ENCODE data around the gene CRACDL.
A peak's percentile ranks its signal among the peaks of the same experiment; 100 is the strongest.

CRACDL gene

DNA sequence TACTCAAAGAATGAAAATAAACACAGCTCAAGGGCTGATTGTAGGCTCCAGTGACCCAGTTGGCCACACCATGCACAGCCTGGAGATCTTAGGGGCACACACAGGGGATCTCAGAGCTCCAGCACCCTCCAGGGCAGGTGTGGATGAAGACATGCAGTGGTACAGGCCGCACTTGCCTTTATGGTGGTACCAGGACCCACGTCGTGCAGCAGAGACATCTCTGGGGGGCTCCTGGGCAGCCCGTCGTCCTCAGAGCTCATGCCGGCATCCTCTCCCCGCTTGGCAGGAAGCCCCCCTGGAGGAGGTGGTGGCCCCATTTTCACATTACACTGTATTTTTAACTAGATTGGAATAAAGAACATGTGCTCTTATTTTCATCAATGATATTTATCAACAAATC, 103.9 kb downstream of the CRACDL start:
- no peak overlapping the region for H3K4me3 Mint-ChIP-seq
- no peaks in the 10 kb centered on the region for H3K9me3 Mint-ChIP-seq
- H3K27me3 Mint-ChIP-seq, result no peaks in the 10 kb centered on the region
- H3K4me1 Mint-ChIP-seq, result peaks cover 57% of the 10 kb centered on the region
- no peak overlapping the region for H3K27ac Mint-ChIP-seq
- no peaks in the 10 kb centered on the region for H3K36me3 Mint-ChIP-seq

DNA sequence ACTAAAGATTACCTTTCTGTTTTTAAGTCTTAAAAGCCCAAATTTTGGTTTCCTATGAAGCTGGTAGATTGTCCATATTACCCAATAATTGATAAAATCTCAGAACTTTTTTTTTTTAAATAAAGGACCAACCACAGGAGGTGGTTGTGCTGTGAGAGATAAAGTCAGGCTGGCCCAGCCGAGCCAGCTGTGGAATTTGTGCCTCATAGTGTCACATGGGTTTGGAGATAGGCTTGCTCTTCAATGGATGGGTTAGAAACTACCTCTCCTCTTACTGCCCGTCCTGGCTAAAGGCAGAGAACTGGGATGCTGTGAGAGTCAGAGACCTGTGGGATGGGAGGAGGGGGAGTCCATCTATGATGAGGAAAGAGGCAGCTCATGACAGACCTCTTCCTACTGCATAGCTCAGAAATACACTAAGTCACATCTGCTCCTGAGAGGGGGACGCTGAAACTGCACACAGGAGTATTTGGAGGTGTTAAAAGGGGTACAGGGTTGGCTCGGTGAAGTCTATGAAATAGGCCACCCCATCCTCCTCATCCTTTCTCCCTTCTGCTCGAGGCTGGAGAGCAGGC, 105.4 kb downstream of the CRACDL start:
- H3K27me3 Mint-ChIP-seq, result no peaks in the 10 kb centered on the region
- no peaks in the 10 kb centered on the region for H3K36me3 Mint-ChIP-seq
- H3K27ac Mint-ChIP-seq, result no peak overlapping the region
- H3K4me1 Mint-ChIP-seq, result peaks cover 49% of the 10 kb centered on the region
- no peaks in the 10 kb centered on the region for H3K9me3 Mint-ChIP-seq
- H3K4me3 Mint-ChIP-seq, result no peak overlapping the region

DNA sequence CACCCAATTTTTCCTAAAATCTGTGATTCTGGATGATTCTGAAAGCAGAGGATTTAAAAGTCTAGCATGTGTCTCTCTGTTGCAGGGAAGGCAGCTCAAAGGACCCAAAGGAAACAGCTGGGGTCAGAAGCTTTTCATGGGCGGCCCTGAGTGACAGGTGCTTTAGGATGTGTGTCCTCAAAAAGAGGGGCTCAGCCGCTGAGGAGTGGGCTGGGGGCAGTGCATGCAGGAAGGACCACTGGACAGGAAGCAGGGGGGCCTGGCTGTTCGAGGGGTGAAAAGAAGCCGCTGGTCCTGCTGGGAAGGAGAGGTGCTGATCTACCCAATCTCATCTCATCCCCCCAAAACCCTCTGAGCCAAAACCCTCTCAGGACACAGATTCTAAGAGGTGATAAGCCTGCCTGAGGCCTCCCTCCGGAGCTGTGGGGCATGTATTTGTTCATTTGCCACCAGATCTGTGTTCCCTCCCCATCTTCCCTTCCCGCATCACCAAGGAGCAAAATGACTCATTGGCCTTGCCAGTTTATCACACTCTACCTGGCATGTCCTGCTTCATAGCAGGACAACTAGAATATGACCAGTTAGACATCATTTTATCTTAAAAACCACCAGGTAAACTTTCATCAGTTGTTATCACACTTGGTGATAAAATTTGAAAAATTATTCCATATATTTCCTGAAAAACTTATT, 106.3 kb downstream of the CRACDL start:
- Mint-ChIP-seq H3K9me3 (no peaks in the 10 kb centered on the region), H3K4me3 (no peak overlapping the region), H3K36me3 (no peaks in the 10 kb centered on the region), H3K4me1 (peaks cover 42% of the 10 kb centered on the region), H3K27me3 (no peaks in the 10 kb centered on the region), H3K27ac (peak overlapping the region; percentile 62)

DNA sequence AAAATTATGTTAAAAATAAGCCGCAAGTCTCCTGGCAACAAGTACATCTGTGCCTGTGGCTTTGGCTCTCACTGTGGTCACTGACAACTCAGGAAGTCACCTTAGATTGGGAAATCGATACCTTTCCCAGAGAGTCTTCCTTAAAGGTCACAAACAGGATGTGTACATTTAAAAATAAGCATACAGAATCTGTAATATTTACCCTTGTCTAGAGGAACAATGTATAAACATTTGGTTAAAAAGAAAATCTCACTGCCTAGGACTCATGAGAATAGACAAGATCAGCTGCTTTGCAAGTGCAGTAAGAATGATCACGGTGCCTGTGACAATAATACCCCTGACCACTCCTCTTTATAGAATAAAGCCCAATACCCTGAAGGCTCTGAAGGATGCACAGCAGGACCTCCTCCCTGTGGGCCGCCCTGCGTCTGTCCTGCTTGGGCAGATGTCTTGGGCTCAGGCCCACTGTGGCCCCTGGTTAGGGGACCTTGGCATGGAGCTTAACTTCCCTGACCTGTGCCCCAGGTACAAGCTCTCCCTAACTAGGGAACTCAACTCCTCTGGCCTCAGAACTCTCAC, 107.1 kb downstream of the CRACDL start:
- H3K4me1 Mint-ChIP-seq, result peaks cover 46% of the 10 kb centered on the region
- no peak overlapping the region for H3K27ac Mint-ChIP-seq
- no peaks in the 10 kb centered on the region for H3K9me3 Mint-ChIP-seq
- peak overlapping the region; percentile 30 for H3K4me3 Mint-ChIP-seq
- H3K36me3 Mint-ChIP-seq, result no peaks in the 10 kb centered on the region
- no peaks in the 10 kb centered on the region for H3K27me3 Mint-ChIP-seq

DNA sequence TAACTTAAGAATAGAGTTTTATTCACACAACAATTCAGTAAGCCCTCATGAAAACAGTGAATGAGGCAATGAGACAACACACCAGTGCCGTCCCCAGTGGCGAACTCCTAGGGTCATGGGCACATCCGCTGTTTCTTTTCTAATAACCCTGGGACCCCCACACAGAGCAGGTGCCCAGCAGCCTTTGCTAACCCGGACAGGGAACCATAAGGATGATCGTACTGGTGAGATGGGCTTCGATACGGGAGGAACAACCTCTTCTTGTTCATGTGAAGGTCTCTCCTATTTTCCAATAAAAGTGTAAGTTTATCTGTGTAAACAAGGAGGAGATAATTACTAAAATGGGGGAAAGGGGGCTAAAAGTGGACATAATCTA, 107.7 kb downstream of the CRACDL start:
- no peaks in the 10 kb centered on the region for H3K36me3 Mint-ChIP-seq
- H3K9me3 Mint-ChIP-seq, result no peaks in the 10 kb centered on the region
- no peaks in the 10 kb centered on the region for H3K27me3 Mint-ChIP-seq
- H3K4me1 Mint-ChIP-seq, result peaks cover 46% of the 10 kb centered on the region
- H3K4me3 Mint-ChIP-seq, result peak overlapping the region; percentile 30
- H3K27ac Mint-ChIP-seq, result peak overlapping the region; percentile 41

DNA sequence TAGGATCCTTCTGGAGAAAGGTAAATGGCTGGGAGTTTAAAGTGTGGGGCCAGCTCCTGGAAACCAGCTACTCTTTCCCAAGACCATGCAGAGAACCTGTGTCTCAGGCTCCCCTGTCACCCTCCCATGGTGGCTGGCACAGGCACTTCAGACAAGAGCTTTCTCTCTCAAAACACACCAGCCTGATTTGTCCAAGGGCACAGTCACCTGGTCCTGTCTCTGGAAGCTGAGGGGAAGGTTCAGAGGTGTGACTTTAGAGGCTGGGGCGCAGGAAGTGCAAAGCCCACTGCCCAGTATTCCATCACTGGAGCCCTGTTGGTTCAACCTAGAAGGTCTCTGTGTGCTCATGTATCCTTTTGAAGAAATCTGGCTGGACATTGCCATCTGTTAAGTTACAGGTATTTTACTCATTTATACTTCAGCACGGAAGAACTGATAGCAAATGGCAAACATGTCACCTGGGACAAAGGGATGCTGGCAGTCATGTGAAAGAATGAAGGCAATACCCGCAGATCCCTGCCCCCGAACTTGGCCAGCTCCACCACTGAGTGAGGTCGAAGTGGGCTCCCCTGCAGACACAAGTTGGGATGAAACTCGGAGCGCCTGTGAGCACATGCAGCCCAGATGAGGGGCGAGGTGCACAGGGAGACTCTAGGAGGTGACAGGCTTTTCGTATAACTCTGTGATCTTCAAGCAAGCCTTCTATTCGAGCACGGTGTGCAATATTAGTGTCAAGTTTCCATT, 108.2 kb downstream of the CRACDL start:
- Mint-ChIP-seq H3K36me3 (no peaks in the 10 kb centered on the region), H3K4me3 (no peak overlapping the region), H3K27ac (no peak overlapping the region), H3K9me3 (no peaks in the 10 kb centered on the region), H3K4me1 (peaks cover 46% of the 10 kb centered on the region), H3K27me3 (no peaks in the 10 kb centered on the region)

DNA sequence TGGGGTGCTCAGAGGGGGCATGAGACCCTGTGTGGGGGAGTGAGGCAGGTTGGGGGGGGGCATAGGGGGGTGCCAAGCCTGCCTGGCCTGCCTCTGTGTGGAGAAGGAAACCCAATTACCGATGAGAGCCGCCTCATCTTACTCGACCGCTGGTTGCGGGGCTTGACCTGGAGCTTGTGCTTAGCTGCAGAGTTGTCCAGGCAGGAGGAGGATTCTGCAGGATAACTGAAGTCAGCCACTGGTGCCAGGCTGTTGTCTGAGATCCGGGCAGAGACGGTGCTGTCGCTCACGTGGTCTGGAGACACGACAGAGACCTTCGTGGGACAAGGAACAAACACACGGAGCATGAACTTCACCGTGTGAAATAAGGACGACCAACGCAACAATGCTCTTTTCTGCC, 109.2 kb downstream of the CRACDL start:
- Mint-ChIP-seq H3K9me3 (no peaks in the 10 kb centered on the region), H3K4me1 (peaks cover 44% of the 10 kb centered on the region), H3K27ac (no peak overlapping the region), H3K36me3 (no peaks in the 10 kb centered on the region), H3K27me3 (no peaks in the 10 kb centered on the region), H3K4me3 (no peak overlapping the region)

DNA sequence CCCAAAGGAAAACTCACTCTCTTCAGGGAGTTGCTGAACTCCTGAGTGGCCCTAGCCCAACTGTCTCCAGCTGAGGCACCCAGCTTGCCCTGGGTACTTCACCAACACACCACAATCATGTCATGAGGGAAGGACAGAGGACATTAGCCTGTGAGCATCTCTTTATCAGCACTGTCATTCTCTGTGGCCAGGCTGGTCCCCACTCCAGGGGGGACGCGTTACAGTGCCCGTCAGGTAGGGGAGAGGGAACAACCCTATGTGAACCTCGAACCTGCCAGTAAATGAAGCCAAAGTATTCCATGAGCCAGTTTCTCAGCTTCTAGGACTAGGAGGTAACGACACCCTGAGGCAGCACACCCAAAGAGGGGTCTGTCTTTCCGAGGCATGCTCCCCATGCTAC, 110.2 kb downstream of the CRACDL start:
- H3K9me3 Mint-ChIP-seq, result no peaks in the 10 kb centered on the region
- no peak overlapping the region for H3K4me3 Mint-ChIP-seq
- no peaks in the 10 kb centered on the region for H3K36me3 Mint-ChIP-seq
- no peak overlapping the region for H3K27ac Mint-ChIP-seq
- H3K4me1 Mint-ChIP-seq, result peaks cover 45% of the 10 kb centered on the region
- no peaks in the 10 kb centered on the region for H3K27me3 Mint-ChIP-seq

DNA sequence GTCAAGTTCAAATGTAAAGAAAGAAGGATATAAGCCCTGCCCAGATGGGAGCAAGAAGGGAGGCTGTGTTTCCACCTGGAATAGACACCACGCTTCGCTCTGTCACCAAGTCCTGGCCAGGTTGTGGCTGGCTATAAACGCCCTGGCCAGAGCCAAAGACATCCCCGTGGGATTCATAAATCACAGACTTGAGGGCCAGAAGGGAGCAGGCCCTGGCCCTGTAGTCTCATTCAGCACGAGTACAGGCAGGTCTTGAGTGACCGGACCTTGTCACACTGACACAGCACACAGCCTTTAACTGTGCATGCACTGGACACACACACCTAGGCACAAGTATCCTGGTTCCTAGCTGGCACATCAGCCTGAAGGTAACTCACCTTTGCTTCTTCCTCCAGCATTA, 110.6 kb downstream of the CRACDL start:
- H3K27me3 Mint-ChIP-seq, result no peaks in the 10 kb centered on the region
- H3K27ac Mint-ChIP-seq, result no peak overlapping the region
- no peaks in the 10 kb centered on the region for H3K36me3 Mint-ChIP-seq
- H3K4me3 Mint-ChIP-seq, result no peak overlapping the region
- no peaks in the 10 kb centered on the region for H3K9me3 Mint-ChIP-seq
- H3K4me1 Mint-ChIP-seq, result peaks cover 45% of the 10 kb centered on the region

DNA sequence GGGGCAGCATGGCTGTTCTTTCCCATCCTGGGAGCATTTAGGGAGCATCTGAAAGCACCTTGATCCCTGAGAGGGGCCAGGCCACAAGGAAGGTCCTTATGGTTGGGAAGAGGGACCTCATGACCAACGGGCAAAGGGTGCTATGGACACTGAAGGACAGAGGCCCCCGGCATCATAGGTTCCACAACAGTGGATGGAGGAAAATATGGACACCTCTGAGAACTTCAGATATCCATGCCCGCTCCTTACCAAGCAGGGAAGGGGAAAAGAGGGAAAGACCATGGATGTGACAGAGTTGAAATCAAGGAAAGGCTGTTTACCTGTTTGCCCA, 111.0 kb downstream of the CRACDL start:
- H3K27ac Mint-ChIP-seq, result no peak overlapping the region
- H3K4me1 Mint-ChIP-seq, result peaks cover 45% of the 10 kb centered on the region
- H3K9me3 Mint-ChIP-seq, result no peaks in the 10 kb centered on the region
- no peaks in the 10 kb centered on the region for H3K27me3 Mint-ChIP-seq
- H3K4me3 Mint-ChIP-seq, result no peak overlapping the region
- H3K36me3 Mint-ChIP-seq, result no peaks in the 10 kb centered on the region

DNA sequence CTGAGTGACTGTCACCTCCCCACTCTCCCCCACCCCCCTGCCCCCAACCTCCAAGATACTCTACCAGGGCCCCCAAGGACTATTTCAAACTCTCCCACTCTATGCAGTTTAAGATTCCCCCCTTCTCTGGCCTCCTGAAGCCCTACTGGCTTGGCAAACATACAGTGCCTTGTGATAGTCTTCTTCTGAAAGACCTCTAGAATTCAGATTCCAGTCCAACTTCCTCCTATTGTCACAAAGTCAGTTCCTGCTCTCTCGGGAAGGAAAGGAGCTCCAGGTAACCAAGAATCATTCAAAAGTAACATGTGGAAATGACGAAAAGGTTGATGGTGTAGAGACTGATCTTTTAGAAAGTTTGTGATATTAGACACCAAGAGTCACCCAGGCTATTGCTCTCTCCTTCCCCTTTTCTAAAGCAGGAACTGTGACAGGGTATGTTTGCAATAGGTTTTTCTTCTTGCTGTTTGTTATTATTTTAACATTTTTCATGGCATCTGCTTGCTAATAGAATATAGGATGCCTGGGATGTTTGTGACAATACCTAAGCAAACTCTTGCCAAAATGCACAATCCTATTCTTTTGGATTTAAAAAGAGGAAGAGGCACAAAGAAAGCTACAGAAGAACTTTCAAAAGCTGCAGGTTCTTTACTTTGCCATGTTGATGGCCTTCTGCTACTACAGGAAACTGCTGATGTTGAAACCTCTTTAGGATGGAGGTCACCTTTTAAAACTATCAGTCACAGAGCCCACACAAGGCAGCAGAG, 111.6 kb downstream of the CRACDL start:
- Mint-ChIP-seq H3K9me3 (no peaks in the 10 kb centered on the region), H3K27ac (no peak overlapping the region), H3K27me3 (no peaks in the 10 kb centered on the region), H3K36me3 (no peaks in the 10 kb centered on the region), H3K4me3 (peak overlapping the region; percentile 51), H3K4me1 (peaks cover 39% of the 10 kb centered on the region)

DNA sequence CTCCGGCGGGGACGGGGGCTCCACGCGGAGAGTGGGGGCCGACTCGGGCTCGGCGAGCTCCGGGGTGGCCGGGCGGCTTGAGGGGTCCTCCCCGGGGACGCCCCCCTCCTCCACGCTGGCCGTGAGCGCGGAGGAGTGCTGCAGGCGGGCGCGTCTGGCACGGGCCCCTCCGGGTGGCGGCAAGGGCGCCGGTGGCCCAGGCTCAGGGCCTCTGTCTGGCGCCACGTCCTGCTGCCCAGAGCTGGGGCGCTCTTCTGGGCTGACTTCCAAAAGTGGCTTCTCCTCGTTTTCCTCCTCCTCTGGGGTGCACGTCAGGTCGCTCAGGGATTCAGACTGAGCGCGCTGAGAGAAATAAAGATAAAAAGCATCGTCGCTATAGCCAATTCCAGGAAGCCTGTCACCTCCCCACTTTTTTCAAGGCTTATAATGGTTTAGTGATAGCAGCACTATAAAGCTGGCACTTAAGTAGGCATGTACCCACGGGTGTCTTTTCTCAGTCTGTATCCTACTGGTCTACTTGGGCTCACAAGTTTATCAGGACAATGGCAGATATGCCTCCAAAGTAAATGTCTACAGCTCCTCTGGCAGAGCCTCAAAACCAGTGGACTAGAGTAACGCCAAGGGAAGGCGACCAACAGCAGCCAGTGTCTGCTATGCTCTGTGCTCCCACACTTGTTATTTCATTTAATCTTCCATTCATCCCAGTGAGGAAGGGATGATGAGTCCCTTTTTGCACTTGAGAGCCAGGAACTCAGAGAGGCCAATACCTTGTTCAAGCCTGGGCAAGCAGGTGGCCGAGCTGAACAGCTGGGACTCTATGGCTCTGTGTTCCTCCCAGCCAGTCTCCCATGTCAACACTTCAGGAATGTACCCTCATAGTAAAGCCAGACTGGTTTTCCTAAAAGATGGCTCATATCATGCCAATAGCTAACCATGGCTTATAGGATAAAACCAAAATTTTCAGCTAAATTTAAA, 112.5 kb downstream of the CRACDL start:
- no peaks in the 10 kb centered on the region for H3K27me3 Mint-ChIP-seq
- H3K4me3 Mint-ChIP-seq, result peak overlapping the region; percentile 88
- peak overlapping the region; percentile 91 for H3K27ac Mint-ChIP-seq
- H3K9me3 Mint-ChIP-seq, result no peaks in the 10 kb centered on the region
- H3K36me3 Mint-ChIP-seq, result no peaks in the 10 kb centered on the region
- H3K4me1 Mint-ChIP-seq, result peaks cover 30% of the 10 kb centered on the region

DNA sequence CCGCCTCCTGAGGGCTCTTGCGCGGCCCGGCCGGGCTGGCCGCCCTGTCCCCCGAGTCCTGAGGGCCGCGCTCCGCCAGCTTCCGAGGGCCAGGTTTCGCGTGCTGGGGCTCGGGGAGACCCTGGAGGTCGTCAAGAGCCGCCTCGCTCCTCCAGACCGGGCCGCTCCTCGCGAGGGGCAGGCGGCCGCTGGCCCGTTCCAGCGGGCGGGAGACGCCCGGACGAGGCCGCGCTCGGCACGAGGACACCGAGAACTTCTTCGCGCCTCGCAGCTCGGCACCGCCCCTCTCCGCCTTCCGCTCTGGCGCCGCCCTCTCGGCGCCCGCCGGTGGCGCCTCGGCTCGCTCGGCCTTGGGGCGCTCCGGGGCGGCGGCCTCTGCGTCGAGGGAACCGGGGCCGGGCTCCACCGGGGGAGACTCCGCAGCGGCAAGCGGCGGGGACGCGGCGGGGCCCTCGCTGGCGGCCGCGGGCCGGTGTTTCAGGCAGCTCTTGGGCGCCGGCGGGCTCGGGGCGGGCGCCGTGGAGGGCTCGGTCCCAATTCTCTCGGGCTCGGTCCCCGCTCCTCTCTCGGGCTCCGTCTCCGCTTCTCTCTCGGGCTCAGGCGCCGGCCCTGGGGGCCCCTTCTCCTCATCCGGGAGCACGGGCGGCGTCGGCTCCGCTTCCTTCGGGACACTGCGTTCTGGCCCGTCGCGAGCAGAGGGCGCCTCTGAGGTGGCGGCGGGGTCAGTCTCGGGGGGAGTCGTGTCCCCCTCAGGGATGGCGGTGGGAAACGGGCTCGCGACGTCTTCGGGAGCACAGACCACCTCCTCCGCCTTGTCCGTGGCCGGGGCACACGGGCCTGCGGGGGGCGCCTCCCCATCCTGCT, 113.5 kb downstream of the CRACDL start:
- Mint-ChIP-seq H3K27ac (no peak overlapping the region), H3K27me3 (no peaks in the 10 kb centered on the region), H3K4me3 (peak overlapping the region; percentile 63), H3K9me3 (no peaks in the 10 kb centered on the region), H3K4me1 (peaks cover 21% of the 10 kb centered on the region), H3K36me3 (no peaks in the 10 kb centered on the region)

DNA sequence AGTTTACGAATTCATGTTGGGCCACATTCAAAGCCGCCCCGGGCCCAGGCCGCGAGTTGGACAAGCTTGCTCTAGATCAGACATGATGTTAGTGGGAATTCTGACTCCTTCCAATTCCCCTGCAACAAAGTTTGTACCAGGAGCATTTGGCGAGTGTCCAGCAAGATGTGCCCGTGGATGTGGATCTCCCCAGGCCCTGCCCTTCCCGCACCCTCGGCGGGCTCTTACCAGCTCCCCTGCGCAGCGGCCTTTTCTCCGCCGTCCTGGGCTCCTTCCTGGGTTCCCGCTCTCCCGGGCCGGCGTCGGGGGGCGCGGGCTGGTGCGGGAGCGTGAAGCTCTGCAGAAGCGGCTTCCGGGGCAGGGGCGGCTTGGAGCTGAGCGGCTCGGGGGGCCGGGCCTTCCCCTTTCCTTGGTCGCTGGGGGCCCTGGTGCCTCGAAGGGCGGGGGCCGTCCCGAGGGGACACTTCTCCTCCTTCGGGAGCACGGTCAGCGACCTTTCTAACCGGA, 114.3 kb downstream of the CRACDL start:
- no peak overlapping the region for H3K27ac Mint-ChIP-seq
- H3K36me3 Mint-ChIP-seq, result no peaks in the 10 kb centered on the region
- H3K4me1 Mint-ChIP-seq, result peaks cover 21% of the 10 kb centered on the region
- H3K4me3 Mint-ChIP-seq, result no peak overlapping the region
- no peaks in the 10 kb centered on the region for H3K9me3 Mint-ChIP-seq
- H3K27me3 Mint-ChIP-seq, result no peaks in the 10 kb centered on the region
